ENCODE data around the gene CREB3L1. TPM values are rescaled to one million over a fixed set of nuclear protein-coding genes. Genes with fewer than 3 reads are reported as not detected.
A peak's percentile ranks its signal among the peaks of the same experiment; 100 is the strongest.

CREB3L1 gene
- total and polyA plus RNA-seq, 10 donors: 0.28 to 8.9 (median 2.8) TPM

- WGBS, 5 donors: 62 to 89% (median 71%) methylated on average over 5 of the region's 5 CpGs
- peaks cover 38 to 95% (median 79%) of the 10 kb centered on the region in 6 donors for H3K4me1 ChIP-seq
- H3K9me3 ChIP-seq: no peaks in the 10 kb centered on the region
- peaks cover 0 to 42% (median 7%) of the 10 kb centered on the region in 6 donors for H3K36me3 ChIP-seq
- DNase-seq: no peak
- peak overlapping the region; percentile 15 to 92 (median 78) for H3K27ac ChIP-seq
- intact Hi-C loops (cut with DNase I; ENCODE audit: low total_unique reads): no loop called here
- peak overlapping the region in 3 of 8 donors; percentile 25 to 65 (median 28) for H3K4me3 ChIP-seq
- TF ChIP-seq CTCF (IDR thresholded peaks at IDR 0.05 in 8 of 11, conservative IDR thresholded peaks at IDR 0.05 in 3 of 11): no peak
- TF ChIP-seq POLR2AphosphoS5 (IDR thresholded peaks at IDR 0.05): no peak
- TF ChIP-seq POLR2A (IDR thresholded peaks at IDR 0.05): no peak
- no peaks in the 10 kb centered on the region for H3K27me3 ChIP-seq (replicated peaks in 1 of 7)
Observed at GRCh38 chr11:46351606-46352005, 74.1 kb downstream of the CREB3L1 start.

GRCh38 chr11:46352063-46352841 lies 74.8 kb downstream of the CREB3L1 start:
- Histone ChIP-seq H3K4me1 (peaks cover 34 to 97% (median 80%) of the 10 kb centered on the region in 6 donors), H3K4me3 (peak overlapping the region; percentile 2 to 65 (median 21)), H3K36me3 (peaks cover 0 to 45% (median 7%) of the 10 kb centered on the region in 6 donors), H3K27me3 (replicated peaks in 1 of 7) (no peaks in the 10 kb centered on the region), H3K27ac (peak overlapping the region; percentile 15 to 92 (median 78)), H3K9me3 (no peaks in the 10 kb centered on the region)
- intact Hi-C loops (cut with DNase I; ENCODE audit: low total_unique reads): no loop called here
- peak; percentile 91 for DNase-seq
- TF ChIP-seq POLR2AphosphoS5 (IDR thresholded peaks at IDR 0.05) (peak; percentile 20 to 79 (median 59)), CTCF (IDR thresholded peaks at IDR 0.05 in 8 of 11, conservative IDR thresholded peaks at IDR 0.05 in 3 of 11) (peak; percentile 82 to 98 (median 94)), POLR2A (IDR thresholded peaks at IDR 0.05) (no peak)
- 45 to 56% (median 48%) methylated on average over 21 to 33 of the region's 33 CpGs for WGBS, 5 donors

- Histone ChIP-seq H3K4me3 (peak overlapping the region in 1 of 8 donors; percentile 9), H3K9me3 (no peaks in the 10 kb centered on the region), H3K27me3 (replicated peaks in 1 of 7) (no peaks in the 10 kb centered on the region), H3K36me3 (peaks cover 0 to 45% (median 7%) of the 10 kb centered on the region in 6 donors), H3K4me1 (peaks cover 31 to 100% (median 76%) of the 10 kb centered on the region in 6 donors), H3K27ac (peak overlapping the region in 6 of 8 donors; percentile 27 to 92 (median 86))
- intact Hi-C loops (cut with DNase I; ENCODE audit: low total_unique reads): no loop called here
- WGBS, 5 donors: 49 to 62% (median 49%) methylated on average over 6 to 9 of the region's 9 CpGs
- TF ChIP-seq POLR2AphosphoS5 (IDR thresholded peaks at IDR 0.05) (peak in 1 of 3 donors; percentile 31), POLR2A (IDR thresholded peaks at IDR 0.05) (no peak)
- no peak for DNase-seq
Observed at GRCh38 chr11:46353698-46354097, 76.2 kb downstream of the CREB3L1 start.

GRCh38 chr11:46356924-46357482 lies 79.5 kb downstream of the CREB3L1 start:
- peaks cover 0 to 30% (median 7%) of the 10 kb centered on the region in 6 donors for H3K36me3 ChIP-seq
- no peaks in the 10 kb centered on the region for H3K27me3 ChIP-seq (replicated peaks in 1 of 7)
- intact Hi-C loops (cut with DNase I; ENCODE audit: low total_unique reads): no loop called here
- H3K4me3 ChIP-seq: no peak overlapping the region
- DNase-seq: no peak
- peaks cover 32 to 100% (median 67%) of the 10 kb centered on the region in 6 donors for H3K4me1 ChIP-seq
- 46 to 75% (median 72%) methylated on average over 7 of the region's 7 CpGs for WGBS, 5 donors
- TF ChIP-seq POLR2A (IDR thresholded peaks at IDR 0.05): no peak
- TF ChIP-seq POLR2AphosphoS5 (IDR thresholded peaks at IDR 0.05): no peak
- TF ChIP-seq CTCF (IDR thresholded peaks at IDR 0.05 in 8 of 11, conservative IDR thresholded peaks at IDR 0.05 in 3 of 11): no peak
- H3K27ac ChIP-seq: peak overlapping the region in 4 of 8 donors; percentile 38 to 78 (median 58)
- H3K9me3 ChIP-seq: no peaks in the 10 kb centered on the region
